Vagina (tissue), 2 donors: Measurements from ENCODE around the gene ROR2.

ENCODE experiments used
- POLR2A ChIP-seq, 2 donors: fragments of 450-650 bp; IDR thresholded peaks; one replicate each; pipeline ENCODE4 v1.6.1; 2017; ENCODE audit warnings: antibody characterized with exemption in 2 of 2, mild to moderate bottlenecking in 2 of 2, moderate library complexity in 2 of 2
- POLR2AphosphoS5 ChIP-seq, 2 donors: sonication (generic); formaldehyde crosslinking; IDR thresholded peaks; one replicate each; pipeline ENCODE4 v1.9.0; 2017; ENCODE audit warnings: antibody characterized with exemption in 2 of 2, mild to moderate bottlenecking in 2 of 2, low read depth in 1 of 2; ENCODE audit not compliant: insufficient read depth in 1 of 2
- TF ChIP-seq, protein P1 (sequence below), 3 experiments: fragments of 450-650 bp in 2 of 3; fragments of 200-600 bp in 1 of 3; sonication (generic) in 1 of 3; IDR thresholded peaks; one replicate each; pipeline ENCODE4 v1.5.1; 2017 to 2019; ENCODE audit warnings: antibody characterized with exemption in 3 of 3, mild to moderate bottlenecking in 2 of 3, moderate library complexity in 2 of 3

DNA sequence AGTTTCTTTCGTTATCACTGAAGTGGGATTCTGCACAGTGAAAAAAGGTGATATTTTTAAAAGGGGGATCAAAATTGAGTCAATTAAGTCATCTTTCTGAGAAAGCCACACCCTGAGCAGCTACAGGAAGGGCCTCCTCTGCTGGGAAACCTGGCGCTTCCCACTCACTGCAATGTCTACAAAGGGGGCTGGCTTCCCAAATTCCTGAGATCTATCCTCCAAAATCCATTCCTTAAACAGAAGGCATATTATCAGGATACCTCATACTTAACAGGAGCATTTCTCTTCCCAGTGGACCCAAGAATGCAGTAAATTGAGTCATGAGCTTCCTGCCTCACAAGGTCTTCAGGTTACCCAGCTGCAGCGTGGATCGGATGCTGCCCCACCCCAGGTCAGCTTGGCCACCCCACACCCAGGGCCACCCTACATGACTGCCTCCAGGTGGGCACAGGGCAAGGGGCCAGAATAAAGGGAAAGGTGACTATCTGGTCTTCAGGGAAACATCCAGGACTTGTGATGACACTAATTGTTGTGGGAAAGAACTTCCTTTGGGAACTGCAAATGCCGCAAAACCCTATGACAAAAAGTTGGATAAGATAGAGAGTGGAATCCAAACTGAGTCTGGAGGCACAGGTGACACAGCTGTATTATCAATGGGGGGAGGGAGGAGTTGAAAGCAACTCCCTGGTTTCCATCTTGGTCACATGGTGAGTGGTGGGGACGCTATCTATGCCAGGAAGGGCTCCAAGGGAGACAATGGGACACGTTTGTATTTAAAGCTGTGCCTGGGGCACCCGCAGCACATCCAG is 42.3 kb downstream of the ROR2 start:
- TF ChIP-seq, protein P1, sequence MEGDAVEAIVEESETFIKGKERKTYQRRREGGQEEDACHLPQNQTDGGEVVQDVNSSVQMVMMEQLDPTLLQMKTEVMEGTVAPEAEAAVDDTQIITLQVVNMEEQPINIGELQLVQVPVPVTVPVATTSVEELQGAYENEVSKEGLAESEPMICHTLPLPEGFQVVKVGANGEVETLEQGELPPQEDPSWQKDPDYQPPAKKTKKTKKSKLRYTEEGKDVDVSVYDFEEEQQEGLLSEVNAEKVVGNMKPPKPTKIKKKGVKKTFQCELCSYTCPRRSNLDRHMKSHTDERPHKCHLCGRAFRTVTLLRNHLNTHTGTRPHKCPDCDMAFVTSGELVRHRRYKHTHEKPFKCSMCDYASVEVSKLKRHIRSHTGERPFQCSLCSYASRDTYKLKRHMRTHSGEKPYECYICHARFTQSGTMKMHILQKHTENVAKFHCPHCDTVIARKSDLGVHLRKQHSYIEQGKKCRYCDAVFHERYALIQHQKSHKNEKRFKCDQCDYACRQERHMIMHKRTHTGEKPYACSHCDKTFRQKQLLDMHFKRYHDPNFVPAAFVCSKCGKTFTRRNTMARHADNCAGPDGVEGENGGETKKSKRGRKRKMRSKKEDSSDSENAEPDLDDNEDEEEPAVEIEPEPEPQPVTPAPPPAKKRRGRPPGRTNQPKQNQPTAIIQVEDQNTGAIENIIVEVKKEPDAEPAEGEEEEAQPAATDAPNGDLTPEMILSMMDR (IDR thresholded peaks at IDR 0.05) = no peak
- TF ChIP-seq POLR2A (IDR thresholded peaks at IDR 0.05) = no peak
- TF ChIP-seq POLR2AphosphoS5 (IDR thresholded peaks at IDR 0.05; ENCODE audit: insufficient read depth in 1 of 2, low read depth in 1 of 2) = no peak
